EL (cell line): ENCODE data around the gene MARCHF10.

ENCODE experiments used
- DNase-seq: peaks from one replicate; pipeline ENCODE4 v3.0.0-alpha.2; 2016

Gene MARCHF10

DNA sequence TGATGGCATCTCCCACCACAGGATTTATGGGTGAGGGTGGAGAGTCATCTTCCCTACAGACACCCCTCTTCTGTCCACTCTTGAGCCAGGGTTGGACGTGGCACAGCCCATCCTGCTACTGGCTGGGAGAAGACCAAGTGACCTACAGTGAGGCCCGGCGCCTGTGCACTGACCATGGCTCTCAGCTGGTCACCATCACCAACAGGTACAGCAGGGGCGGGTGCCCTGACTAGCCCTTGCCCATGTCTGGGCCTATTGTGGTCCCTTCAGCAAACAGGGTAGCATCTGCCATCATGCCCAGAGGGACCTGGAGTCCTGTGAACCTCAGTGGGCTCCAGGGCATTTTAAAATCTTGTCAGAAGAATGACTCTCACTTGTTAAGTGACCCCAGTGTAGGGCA is 132.4 kb downstream of the MARCHF10 start:
- DNase-seq: no peak

DNA sequence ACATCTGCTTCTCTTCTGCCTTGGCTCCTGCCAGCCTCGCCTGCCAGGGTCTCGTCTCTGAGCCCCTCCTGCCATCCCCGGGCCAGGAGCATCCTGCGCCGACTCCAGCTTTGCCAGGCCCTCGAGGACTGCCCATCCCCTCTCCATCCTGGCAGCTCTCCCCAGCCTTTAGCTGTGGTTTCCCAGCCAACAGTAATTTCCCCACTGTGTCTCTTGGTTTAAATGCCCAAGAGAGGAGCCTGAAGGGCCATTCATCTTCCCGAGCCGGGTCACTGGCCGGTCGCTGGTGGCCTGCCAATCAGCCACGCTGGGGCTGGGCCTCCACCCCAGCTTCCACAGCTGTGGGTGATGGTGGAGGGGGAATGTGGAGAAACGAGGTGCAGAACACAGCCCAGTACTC is 132.9 kb downstream of the MARCHF10 start:
- DNase-seq: no peak

DNA sequence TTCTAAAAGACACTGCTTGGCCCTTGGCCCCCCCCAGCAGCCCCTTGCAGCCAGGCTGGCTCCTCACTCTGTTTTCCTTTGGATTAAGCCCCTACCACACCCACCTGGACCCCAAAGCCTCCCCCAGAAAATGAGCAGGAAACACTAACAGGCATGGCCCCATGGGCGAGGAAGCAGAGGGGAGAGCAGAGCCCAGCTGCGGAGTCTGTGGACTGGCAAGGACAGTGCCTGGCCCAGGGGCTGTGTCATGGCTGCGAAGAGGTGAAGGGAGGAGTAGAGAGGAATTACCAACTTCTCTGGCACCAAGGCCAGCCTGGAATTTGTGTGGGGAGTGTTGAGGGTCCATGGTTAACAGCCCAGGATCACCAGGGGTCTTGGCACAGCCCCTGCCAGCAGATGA is 133.3 kb downstream of the MARCHF10 start:
- DNase-seq: no peak

DNA sequence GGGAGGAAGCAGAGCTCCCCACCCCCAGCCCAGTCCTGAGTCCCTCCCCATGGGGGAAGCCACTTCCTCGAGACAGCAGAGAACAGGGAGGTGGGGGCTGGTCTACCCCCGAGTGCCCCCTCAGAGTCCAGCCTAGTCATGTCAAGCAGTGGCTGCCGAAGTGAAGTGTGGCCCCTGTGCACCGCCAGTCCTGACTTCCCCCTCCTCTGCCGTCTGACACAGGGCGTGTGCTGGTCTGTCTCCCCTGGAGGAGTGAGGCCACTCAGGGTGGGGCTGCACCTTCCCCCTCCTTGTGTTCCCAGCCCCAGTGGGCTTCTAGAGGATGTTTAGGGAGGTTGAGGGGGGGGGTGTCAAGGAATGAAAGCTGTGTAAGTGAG is 133.8 kb downstream of the MARCHF10 start:
- no peak for DNase-seq

DNA sequence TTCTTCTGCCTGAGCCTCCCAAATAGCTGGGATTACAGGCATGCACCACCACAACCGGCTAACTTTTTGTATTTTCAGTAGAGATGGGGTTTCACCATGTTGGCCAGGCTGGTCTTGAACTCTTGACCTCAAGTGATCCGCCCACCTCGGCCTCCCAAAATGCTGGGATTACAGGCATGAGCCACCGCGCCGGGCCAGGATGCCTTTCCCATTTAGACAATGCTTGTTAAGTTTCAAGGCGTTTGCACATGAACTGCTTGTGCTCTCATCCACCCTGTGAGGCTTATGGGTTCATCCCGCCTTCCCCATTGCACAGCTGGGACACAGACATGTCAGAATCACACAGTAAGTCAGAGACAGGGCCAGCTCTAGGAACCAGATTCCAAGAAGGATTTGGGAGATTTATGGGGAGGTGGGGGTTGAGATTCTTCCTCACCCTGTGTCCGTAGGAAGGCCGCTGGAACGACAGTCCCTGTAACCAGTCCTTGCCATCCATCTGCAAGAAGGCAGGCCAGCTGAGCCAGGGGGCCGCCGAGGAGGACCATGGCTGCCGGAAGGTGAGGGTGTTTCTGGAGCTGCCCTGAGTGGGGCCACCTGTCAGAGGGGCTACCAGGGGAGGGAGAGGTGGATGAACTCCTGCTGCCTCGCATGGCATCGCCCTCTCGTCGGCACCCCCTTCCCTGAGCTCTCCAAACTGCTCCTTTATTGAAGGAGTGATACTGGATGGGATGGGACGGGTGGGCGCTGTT is 134.3 kb downstream of the MARCHF10 start:
- DNase-seq: no peak

DNA sequence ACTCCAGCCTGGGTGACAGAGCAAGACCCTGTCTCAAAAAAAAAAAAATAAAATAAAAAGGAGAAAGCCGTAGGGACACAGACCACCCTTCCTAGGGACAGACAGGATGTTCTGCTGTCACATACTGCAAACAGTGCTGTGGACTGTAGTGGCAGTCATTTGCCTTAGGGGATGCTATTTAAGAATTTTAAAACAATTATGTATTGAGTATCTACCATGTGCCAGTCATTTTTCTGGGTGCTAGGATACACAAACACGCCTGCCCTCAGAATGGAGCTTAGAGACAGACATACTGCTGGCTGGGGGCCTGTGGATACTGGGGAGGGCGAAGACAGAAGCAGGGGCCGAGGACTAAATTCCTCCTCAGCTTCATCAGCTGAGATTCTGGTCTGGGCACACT is 135.2 kb downstream of the MARCHF10 start:
- DNase-seq: no peak

DNA sequence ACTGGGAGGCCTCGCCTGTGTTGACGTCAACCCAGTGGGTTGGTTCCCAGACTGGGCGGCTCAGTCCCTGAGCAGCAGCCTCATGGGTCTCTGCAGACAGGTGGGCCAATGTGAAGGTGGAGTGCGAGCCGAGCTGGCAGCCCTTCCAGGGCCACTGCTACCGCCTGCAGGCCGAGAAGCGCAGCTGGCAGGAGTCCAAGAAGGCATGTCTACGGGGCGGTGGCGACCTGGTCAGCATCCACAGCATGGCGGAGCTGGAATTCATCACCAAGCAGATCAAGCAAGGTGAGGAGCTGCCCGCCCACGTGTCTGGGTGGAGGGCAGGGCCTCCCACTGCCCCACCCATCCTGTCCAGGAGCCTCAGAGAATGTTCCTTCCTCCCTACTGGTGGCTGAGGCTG is 136.6 kb downstream of the MARCHF10 start:
- no peak for DNase-seq

DNA sequence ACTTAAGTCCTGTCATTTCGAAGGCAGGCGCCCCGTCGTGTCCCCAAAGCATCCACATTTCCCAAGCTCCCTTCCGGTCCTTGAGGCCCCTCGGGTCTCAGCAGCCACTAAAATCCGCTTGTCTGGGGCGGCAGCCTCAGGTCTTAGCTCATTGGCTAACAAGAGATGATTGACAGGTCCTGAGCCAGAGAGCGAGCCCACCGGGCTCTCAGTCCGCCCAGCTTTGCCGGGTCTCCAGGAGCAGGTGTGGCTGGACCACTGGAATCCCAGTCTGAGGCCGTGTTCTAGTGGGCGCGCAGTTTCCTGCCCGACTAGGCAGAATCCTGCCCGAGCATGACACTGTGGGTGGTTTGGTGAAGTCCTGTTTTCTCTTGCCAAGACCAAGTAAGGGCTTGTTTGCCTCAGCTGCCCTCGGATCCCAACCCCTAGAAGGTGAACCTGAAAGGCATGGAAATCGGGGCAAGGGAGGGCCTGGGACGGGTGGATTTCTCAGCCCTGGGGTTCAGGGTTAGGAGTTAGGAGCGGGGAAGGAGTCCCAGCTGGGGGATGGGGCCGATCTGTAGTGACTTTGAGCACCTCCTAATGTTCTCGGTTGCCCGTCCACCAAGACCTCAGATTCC is 137.8 kb downstream of the MARCHF10 start:
- DNase-seq: no peak

DNA sequence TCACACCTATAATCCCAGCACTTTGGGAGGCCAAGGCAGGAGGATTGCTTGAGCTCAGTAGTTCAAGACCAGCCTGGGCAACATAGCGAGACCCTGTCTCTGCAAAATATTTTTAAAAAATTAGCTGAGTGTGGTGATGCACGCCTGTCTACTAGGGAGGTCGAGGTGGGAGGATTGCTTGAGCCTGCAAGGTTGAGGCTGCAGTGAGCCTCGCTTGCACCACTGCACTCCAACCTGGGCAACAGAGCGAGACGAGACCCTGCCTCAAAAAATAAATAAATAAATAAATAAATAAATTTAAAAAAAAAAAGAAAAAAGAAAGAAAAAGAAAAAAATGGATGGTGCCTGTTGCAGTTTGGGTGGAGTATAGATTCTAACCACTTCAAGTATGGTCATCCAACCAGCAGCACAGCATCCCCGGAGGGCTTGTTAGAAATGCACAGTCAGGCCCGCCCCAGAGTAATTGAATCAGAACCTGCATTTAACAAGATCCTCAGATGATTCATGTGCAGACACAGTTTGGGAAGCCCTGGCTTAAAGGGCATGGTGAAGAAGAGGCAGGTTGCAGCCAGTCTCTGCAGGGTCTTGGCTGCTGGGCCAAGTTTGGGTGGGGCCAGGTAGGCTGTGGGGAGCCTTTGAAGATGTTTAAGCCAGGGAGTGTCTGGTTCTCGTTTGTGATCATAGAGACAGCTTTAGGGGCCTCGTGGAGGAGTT is 139.9 kb downstream of the MARCHF10 start:
- no peak for DNase-seq

DNA sequence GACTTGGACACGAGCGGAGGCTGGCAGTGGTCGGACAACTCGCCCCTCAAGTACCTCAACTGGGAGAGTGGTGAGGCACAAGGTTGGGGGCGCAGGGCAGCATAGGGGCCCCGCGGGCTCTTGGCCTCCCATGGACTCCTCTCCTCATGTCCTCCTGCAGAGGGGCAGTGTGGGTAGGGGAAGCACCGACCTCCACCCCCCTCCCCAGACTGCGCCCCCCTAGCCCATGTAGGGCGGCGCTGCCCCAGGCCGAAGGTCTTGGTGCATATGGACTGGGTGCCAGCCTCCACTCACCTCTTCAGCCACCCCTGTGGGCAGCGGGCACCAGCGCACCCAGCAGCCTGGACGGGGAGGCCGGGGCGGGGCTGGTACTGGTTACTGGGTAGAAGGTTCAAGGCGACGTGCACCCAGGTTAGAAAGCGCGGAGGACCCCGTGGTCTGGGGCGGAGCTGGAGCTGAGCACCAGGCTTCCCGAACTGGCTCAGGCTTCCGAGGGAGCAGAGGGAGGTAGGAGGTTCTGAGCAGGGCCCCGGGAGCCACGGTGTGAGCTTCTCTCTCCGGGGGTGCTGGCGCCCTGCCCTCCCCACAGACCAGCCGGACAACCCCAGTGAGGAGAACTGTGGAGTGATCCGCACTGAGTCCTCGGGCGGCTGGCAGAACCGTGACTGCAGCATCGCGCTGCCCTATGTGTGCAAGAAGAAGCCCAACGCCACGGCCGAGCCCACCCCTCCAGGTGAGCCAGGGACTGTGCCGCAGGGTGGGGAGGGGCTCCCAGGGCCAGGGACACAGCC is 141.1 kb downstream of the MARCHF10 start:
- no peak for DNase-seq

DNA sequence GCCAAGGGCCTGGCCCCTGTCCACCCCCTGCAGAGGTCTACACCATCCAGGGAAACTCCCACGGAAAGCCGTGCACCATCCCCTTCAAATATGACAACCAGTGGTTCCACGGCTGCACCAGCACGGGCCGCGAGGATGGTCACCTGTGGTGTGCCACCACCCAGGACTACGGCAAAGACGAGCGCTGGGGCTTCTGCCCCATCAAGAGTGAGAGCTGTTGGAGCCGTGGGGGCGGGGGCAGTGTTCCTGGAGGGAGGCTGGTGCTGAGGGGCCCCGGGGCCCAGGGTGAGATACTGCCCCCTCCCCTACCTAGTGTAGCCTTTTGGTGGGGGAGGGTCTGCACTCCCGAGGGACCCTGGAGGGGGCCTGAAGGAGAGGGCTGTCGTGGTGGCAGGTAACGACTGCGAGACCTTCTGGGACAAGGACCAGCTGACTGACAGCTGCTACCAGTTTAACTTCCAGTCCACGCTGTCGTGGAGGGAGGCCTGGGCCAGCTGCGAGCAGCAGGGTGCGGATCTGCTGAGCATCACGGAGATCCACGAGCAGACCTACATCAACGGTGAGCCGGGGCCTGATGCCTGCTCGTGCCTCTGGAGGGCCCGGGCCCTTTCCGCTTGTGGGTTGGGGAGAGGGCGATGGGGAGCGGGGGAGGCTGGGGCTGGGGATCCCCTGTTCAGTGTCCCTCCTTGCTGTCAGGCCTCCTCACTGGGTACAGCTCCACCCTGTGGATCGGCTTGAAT is 141.9 kb downstream of the MARCHF10 start:
- no peak for DNase-seq

DNA sequence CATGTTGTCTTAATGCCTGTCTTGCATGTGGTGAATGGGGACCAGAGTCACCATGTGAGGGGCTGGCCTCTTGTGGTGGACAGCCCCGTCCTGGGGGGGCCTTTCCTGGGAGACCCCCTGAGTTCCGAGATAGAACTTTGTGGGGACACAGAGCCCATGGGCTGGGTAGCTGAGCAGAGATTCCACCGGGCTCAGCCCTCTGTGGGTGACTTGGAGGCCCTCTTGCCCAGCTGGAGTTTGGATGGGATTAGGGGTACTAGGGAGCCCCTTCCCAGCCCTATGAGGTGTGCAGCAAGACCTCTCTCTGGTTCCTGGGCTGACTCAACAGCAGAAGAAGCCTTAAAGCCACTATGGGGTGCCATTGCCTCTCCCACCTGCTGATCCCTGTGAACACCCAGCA is 142.5 kb downstream of the MARCHF10 start:
- DNase-seq: no peak

DNA sequence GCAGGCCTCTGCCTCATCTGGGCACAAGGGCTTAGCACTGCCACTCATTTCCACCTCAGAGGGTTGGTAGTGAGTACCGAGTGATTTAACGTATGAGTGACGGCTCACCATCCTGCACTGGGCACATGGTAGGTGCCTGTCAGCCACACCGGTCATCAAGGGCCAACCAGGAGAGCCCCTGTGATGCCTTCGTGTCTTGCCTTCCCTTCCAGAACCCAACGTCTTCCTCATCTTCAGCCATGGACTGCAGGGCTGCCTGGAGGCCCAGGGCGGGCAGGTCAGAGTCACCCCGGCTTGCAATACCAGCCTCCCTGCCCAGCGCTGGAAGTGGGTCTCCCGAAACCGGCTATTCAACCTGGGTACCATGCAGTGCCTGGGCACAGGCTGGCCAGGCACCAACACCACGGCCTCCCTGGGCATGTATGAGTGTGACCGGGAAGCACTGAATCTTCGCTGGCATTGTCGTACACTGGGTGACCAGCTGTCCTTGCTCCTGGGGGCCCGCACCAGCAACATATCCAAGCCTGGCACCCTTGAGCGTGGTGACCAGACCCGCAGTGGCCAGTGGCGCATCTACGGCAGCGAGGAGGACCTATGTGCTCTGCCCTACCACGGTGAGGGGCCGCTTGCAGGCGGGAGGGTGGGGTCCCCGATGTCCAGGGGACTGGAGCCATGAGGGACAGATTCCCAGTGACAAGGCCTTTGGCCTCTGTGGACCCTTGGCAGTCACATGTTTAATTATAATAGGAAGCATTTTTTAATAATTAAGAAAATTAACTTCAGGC is 143.6 kb downstream of the MARCHF10 start:
- no peak for DNase-seq

DNA sequence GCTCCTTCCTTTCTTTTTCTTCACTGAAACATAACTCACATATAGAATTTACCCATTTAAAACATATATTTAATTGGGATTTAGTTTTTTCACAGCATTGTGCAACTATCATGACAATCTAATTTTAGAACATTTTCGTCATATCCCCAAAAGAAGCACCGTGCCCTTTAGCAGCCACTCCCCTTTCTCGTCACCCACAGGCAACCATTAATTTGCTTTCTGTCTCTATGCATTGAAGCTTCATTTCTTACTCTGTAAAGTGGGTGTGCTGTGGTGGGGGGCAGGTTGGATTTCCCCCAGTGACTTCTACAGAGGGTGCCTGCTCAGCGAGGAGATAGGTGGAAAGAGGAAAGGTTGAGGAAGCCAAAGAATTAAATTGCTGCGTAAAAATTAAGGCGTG is 144.8 kb downstream of the MARCHF10 start:
- no peak for DNase-seq

DNA sequence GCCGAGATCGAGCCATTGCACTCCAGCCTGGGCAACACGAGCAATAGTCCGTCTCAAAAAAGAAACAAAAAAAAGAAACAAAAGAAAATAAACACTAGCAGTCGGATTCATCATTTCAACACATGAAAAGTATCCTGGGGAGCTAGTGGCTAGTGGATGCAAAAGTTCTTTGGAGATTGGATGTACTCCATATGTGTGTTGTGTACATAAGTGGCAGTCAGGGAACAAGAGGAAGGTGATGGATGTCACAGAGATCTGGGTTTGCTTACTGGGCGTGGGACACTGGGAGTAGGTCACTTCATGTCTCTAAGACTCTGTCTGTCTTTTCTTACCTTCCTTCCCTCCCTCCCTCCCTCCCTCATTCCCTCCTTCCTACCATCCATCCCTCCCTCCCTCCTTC is 145.3 kb downstream of the MARCHF10 start:
- DNase-seq: no peak

DNA sequence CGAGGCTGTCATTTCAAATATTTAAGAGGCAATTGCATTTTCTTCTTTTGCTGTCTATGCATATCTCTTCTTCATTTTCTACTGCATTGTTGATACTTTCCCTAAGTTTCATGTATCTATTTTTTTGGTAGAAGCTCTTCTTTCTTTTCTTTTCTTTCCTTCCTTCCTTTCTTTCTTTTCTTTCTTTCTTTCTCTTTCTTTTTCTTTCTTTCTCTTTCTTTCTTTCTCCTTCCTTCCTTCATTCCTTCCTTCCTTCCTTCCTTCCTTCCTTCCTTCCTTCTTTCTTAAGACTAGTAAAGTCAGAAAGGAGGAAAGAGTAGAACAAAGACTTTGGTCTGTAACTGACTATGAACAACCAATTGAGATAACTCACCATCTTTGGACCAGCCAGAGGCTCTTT is 146.8 kb downstream of the MARCHF10 start:
- no peak for DNase-seq

DNA sequence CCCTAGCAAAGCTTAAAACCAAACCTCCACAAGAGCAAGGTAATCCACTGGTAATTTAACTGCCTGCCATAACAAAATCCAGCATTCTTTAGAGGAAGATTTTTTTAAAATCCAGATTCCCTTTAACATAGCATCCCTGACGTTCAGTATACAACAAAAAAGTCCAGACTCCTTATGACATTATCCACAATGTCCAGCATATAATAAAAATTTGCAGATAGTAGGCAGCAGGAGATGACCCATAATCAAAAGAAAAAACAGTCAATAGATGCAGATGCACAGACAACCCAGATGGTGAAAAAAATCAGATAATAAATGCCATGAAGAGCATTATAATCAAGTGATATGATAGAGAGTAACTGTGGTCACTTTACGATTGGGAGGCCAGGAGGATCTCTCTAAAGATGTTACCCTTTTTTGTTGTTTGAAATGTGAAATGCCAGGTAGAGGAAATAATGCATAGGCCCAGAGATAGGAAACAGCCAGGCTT is 147.4 kb downstream of the MARCHF10 start:
- DNase-seq: no peak

DNA sequence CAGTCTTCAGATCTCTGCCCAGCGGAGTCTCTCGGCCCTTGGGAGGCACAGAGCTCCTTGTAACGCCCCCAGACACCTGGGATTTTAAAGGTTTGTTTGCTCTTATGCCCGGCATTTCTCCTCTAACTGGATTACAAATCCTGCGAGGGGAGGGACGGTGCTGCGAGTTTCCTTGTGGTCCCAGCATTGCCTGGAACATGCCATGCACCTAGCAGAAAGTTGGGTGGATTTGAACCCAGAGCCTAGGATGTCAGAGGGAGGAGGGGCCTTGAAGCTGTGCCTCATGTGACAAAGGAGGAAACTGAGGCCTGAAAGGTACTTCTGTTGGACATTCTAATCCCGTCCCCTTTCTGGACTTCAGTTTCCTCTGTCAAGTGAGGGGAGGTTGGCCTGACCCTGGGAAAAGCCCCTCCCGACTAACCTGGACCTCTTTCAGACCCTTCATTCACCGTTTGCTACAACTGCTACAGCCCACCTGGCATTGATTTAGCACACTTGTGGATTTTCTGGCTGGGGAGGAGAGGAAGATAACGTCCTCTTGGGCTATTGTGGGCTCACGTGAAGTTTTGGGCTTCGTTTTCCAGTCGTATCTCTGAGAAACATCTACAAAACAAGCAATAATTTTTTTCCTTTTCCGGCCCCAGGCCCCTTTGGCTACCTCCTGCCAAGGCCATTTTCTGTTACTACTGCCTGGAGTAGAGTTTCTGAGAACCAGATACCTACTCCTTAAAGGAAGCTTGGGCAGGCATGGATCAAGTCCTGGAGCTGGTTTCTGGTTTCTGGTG is 149.8 kb downstream of the MARCHF10 start:
- no peak for DNase-seq

DNA sequence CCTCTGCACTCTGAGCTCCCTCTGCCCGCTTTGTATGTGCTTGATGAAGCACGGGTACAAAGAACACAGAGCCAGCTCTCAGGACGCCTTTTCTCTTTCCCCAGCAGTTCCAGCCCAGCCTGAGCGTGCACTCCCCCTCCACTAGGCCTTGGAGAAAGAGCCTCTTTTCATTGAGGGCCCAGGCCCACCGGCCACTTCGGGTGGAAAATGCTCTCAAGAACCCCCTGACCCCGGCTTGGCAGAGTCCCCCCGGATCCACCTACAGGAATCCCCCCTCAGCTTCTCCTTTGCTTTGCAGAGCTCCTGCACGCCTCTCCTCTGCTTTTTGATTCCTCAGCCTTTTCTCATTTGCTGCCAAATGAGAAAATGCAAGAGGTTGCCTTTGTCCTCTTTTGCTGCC is 150.4 kb downstream of the MARCHF10 start:
- no peak for DNase-seq

DNA sequence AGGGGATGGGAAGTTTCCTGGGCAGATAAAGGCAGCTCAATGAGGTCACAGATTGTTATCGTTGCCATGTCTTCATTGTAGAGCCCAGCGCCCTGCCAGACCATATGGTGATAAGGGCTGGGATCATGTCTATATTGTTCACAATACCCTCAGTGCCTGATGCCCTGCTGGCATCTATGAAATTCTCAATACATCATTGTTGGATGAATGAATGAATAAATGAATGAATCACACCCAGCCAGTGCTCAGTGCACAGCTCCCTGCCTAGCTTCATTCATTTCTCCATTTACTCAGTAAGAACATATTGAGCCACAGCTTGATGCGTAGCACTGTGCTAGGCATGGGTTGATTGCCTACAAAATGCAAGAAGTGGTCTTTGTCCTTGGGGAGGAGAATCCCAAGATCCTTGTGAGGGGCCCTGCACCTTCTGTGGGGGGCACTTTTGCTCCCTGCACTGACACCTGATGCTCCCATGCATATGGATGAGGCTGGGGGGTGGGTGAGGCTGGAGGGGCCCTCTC is 150.9 kb downstream of the MARCHF10 start:
- no peak for DNase-seq

DNA sequence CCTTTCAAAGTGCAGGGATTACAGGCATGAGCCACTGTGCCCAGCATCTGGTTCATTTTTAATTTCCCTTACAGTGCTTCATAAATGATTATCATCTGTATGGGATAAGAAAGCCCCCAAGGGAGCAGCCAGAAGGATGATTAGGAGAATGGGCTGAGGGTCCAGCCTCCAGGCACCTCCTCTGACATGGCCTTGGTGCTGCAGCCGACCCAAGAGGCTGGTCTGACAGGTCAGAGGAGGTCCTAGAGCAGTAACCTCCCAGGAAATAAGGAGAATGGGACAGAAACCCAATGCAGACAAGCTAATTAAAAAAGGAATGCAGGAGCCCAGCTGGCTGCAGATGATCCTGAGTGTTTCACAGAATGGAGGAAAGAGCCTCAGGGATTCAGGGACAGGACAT is 151.7 kb downstream of the MARCHF10 start:
- no peak for DNase-seq
